Measurements from ENCODE around the gene SLC24A5.
A peak's percentile ranks its signal among the peaks of the same experiment; 100 is the strongest.

Gene SLC24A5

DNA sequence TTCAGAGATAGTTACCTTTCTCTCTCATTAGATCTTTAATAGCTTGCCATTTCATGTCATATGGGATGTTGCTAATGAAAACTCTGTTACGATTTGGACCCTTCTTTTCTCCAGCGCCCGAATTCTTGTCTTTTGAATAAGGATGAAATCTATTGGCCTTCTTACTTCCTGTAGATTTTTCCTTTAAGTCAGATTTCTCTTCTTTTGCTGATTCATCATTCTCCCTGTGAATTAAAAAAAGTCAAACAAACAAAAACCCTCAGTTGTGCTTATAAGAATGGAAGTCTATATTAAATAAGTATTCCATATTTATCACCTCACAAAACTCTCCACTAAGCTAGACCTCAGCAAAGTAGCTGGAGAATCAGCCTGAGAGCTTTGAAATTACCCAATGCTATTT lies 47.8 kb downstream of the SLC24A5 start:
- DNase-seq (ENCODE audit: low read depth): no peak
- TF ChIP-seq, protein P1, sequence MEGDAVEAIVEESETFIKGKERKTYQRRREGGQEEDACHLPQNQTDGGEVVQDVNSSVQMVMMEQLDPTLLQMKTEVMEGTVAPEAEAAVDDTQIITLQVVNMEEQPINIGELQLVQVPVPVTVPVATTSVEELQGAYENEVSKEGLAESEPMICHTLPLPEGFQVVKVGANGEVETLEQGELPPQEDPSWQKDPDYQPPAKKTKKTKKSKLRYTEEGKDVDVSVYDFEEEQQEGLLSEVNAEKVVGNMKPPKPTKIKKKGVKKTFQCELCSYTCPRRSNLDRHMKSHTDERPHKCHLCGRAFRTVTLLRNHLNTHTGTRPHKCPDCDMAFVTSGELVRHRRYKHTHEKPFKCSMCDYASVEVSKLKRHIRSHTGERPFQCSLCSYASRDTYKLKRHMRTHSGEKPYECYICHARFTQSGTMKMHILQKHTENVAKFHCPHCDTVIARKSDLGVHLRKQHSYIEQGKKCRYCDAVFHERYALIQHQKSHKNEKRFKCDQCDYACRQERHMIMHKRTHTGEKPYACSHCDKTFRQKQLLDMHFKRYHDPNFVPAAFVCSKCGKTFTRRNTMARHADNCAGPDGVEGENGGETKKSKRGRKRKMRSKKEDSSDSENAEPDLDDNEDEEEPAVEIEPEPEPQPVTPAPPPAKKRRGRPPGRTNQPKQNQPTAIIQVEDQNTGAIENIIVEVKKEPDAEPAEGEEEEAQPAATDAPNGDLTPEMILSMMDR (conservative IDR thresholded peaks at IDR 0.05; ENCODE audit: low read depth, low read length): no peak
- H3K4me3 ChIP-seq (ENCODE audit: low read depth, low read length): no peak overlapping the region

DNA sequence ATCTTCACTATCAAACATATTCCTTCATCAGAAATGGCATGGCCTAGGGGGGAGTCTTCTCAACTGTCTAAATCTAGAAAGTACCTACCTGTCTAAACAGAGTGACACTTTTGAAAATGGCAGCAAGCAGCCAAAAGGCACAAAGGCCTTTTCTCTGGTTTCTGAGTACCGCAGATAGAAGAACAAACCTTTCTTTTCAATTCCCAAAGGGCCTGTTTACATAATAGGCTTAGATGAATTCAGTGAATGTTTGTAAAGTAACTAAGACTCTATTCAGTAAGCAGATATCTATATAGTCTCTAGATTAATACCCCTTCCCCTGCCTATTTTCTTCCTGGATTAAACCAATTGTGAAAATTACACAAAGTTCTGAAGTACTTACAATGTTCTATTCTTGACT lies 50.2 kb downstream of the SLC24A5 start:
- no peak overlapping the region for H3K4me3 ChIP-seq (ENCODE audit: low read depth, low read length)
- TF ChIP-seq, protein P1 (conservative IDR thresholded peaks at IDR 0.05; ENCODE audit: low read depth, low read length): no peak
- no peak for DNase-seq (ENCODE audit: low read depth)

DNA sequence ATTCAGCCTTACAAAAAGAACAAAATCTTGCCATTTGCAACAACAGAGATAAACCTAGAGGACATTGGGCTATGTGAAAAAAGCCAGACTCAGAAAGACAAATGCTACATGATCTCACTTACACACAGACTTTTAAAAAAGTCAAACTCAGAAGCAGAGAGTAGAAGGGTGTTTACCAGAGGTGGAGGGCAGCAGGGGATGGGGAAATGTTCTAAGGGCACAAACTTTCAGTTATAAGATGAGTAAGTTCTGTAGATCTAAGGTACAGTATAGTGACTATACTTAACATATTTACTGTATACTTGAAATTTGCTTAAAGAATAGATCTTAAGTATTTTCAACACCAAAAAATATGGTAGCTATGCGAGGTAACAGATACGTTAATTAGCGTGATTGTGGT lies 54.3 kb downstream of the SLC24A5 start:
- no peak for DNase-seq (ENCODE audit: low read depth)
- H3K4me3 ChIP-seq (ENCODE audit: low read depth, low read length): no peak overlapping the region
- TF ChIP-seq, protein P1 (conservative IDR thresholded peaks at IDR 0.05; ENCODE audit: low read depth, low read length): no peak

DNA sequence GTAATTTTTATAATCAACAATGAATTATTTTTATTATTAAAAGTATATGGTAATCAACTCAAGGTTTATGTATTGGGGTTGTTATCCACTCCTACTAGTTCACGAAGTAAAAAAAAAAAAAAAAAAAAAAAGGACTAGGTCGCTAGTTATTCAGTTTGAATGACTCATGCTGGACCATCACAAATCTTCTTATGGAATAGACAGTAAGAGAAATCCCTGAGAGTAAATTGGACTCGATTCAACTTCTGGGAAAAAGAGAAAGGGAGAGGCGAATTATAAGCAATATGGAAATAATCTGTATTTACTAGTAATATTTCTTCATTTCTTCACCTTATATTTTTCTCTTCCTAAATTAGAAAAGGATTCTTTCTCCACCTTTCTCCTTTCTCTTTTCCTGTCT lies 55.3 kb downstream of the SLC24A5 start:
- no peak overlapping the region for H3K4me3 ChIP-seq (ENCODE audit: low read depth, low read length)

DNA sequence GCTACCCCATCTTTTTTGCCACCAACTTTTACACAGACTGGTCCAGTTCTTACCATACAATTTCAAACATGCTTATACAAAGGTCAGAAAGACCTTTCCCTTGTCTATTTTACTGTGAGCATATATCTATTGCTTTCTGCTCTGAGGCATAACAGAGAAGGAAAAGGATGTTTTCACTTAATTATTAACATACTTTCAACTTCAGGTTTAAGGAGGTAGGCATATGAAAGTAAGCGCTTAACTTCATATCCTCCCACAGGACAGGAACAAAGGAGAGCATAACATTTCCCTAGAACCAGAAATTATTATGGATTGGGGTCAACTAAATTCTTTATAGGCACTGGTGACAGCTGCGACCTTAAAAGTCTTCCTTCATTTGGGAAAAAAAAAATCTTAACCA lies 56.2 kb downstream of the SLC24A5 start:
- DNase-seq (ENCODE audit: low read depth): no peak
- TF ChIP-seq, protein P1 (conservative IDR thresholded peaks at IDR 0.05; ENCODE audit: low read depth, low read length): no peak
- H3K4me3 ChIP-seq (ENCODE audit: low read depth, low read length): no peak overlapping the region

More for the DNA sequence above, 55.3 kb downstream of the SLC24A5 start:
- DNase-seq (ENCODE audit: low read depth): no peak
- TF ChIP-seq, protein P1 (conservative IDR thresholded peaks at IDR 0.05; ENCODE audit: low read depth, low read length): no peak

DNA sequence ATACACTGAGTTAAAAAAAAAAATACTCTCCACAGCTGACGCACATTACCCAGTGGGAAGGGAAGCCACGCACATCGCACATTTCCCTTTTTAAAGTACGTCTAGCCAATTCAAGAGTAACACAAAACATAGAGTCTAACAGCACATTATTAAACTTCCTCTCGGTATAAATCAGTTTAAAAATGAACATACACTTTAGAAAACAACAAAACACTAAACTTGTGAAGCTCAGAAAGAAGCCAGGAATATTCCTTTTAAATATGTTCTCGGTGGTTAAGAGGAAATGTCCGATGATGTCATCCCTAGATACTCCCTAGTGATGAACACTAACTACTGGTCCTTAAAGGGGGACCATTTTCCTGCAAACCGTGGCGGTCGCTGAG lies 56.6 kb downstream of the SLC24A5 start:
- peak; percentile 66 for DNase-seq (ENCODE audit: low read depth)
- H3K4me3 ChIP-seq (ENCODE audit: low read depth, low read length): peak overlapping the region; percentile 66
- TF ChIP-seq, protein P1 (conservative IDR thresholded peaks at IDR 0.05; ENCODE audit: low read depth, low read length): no peak

DNA sequence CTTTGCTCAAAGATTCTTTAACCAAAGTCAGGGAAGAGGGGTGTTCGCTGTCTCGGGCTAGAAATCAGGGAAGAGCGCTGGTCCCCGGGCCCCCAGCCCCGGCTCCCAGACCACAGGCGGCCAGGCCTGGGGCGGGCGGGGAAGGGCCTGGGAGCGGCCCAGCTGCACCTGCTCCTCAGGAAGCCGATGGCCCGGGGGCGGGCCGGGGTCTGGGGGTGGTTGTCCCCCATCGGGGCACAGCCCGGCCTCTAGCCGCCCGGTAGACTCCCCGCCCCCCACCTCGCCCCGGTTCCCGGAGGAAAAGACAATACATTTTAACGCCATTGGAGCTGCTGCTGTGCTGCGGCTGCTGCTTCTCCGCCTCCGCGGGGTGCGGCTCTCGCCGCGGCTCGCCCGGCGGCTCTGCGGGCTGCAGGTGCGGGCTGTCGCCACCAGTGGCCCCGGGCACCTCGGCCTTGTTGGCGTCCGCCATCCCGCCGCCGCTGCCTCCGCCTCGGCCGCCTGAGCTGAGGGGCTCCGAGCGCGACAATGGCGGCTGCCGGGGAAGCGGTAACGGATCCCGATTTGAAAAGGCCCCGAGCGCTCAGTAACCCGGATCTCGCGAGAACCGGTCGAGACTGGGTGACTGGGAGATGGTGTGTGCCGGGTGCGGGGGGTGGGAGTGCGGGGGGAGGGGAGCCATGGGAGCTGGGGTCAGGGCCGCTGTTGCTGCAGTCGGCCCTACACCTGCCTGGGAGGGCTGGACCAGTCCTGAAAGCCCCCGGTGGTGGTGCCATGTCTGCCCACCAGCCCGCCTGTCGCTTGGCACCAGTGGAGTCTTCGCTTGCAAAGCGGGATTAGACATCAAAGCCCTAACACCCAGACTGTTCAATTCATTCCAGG lies 57.2 kb downstream of the SLC24A5 start, which contains the start of gene MYEF2:
Gene MYEF2, minus strand, starts transcription at position 530 of the 882 bp plus-strand sequence. Its CDS starts 58 bp downstream, at position 472.
- TF ChIP-seq, protein P1 (conservative IDR thresholded peaks at IDR 0.05; ENCODE audit: low read depth, low read length): no peak

More for the DNA sequence above, 57.2 kb downstream of the SLC24A5 start, which contains the start of gene MYEF2:
- peak; percentile 73 for DNase-seq (ENCODE audit: low read depth)
- H3K4me3 ChIP-seq (ENCODE audit: low read depth, low read length): peak within 1 kb of the TSS; percentile 66

Data from choroid plexus epithelial cell (primary cell).